ENCODE results near the gene C13orf42.
A peak's percentile ranks its signal among the peaks of the same experiment; 100 is the strongest.

The C13orf42 gene

GRCh38 chr13:51064753-51065152, 46.3 kb downstream of the C13orf42 start:
- DNase-seq = no peak

GRCh38 chr13:51063909-51064308, 47.2 kb downstream of the C13orf42 start:
- no peak for DNase-seq

GRCh38 chr13:51058461-51059167, 52.5 kb downstream of the C13orf42 start:
- DNase-seq = no peak

GRCh38 chr13:51057906-51058305, 53.2 kb downstream of the C13orf42 start:
- no peak for DNase-seq

- DNase-seq = no peak
These were observed 54.1 kb downstream of the C13orf42 start for GRCh38 chr13:51057001-51057400.

- no peak for DNase-seq
These were observed 58.5 kb downstream of the C13orf42 start for GRCh38 chr13:51052581-51052980.

GRCh38 chr13:51050021-51050830, 60.8 kb downstream of the C13orf42 start:
- DNase-seq = no peak

GRCh38 chr13:51048616-51049015, 62.5 kb downstream of the C13orf42 start:
- no peak for DNase-seq

GRCh38 chr13:51048166-51048461, 63.0 kb downstream of the C13orf42 start:
- DNase-seq = no peak

- peak; percentile 17 for DNase-seq
These were observed 63.5 kb downstream of the C13orf42 start for GRCh38 chr13:51047434-51048165.

GRCh38 chr13:51045451-51045850, 65.6 kb downstream of the C13orf42 start:
- peak; percentile 27 for DNase-seq

- no peak for DNase-seq
These were observed 66.9 kb downstream of the C13orf42 start for GRCh38 chr13:51044023-51044665.

GRCh38 chr13:51043310-51043709, 67.8 kb downstream of the C13orf42 start:
- DNase-seq = no peak

GRCh38 chr13:51041710-51042109, 69.4 kb downstream of the C13orf42 start:
- no peak for DNase-seq

- DNase-seq = no peak
These were observed 69.9 kb downstream of the C13orf42 start for GRCh38 chr13:51041126-51041525.

- DNase-seq = no peak
These were observed 70.6 kb downstream of the C13orf42 start for GRCh38 chr13:51040431-51040830.

GRCh38 chr13:51036418-51036817, 74.7 kb downstream of the C13orf42 start:
- no peak for DNase-seq

GRCh38 chr13:51035978-51036377, 75.1 kb downstream of the C13orf42 start:
- no peak for DNase-seq

- DNase-seq = no peak
These were observed 75.6 kb downstream of the C13orf42 start for GRCh38 chr13:51035469-51035868.

GRCh38 chr13:51034906-51035305, 76.2 kb downstream of the C13orf42 start:
- DNase-seq = no peak

- no peak for DNase-seq
These were observed 77.5 kb downstream of the C13orf42 start for GRCh38 chr13:51033421-51034185.

GRCh38 chr13:51032831-51033230, 78.2 kb downstream of the C13orf42 start:
- no peak for DNase-seq

All from MV-4-11 (cell line).